Hair follicle dermal papilla cell (primary cell): ENCODE data around the gene UBE2S. TPM values are rescaled to one million over a fixed set of nuclear protein-coding genes. Genes with fewer than 3 reads are reported as not detected.

Source experiments
- total RNA-seq: library from RNA; depleted of rRNA; stranded (reverse); fragments of >200 nt; gene quantifications from 2 replicates; pipeline ENCODE4 v1.2.3, GENCODE V29; 2012

The UBE2S gene
- 26.6 and 29.0 TPM in 2 replicates for total RNA-seq

DNA sequence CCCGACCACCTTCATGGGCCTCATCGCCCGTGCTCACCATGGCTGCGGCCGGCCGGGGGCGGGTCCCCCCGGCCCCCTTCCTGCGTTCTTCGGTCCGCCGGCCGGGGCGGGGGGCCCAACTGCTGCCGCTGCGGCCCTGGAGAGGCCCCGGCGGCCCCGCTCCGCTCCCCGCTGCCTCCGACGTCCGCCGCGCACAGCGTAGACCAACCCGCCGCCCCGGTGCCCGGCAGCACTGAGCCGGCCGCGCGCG lies at the start of gene UBE2S:
Gene UBE2S (minus strand): TSS at position 239 of the 250 bp plus-strand sequence. CDS start 199 bp downstream, at position 40.

DNA sequence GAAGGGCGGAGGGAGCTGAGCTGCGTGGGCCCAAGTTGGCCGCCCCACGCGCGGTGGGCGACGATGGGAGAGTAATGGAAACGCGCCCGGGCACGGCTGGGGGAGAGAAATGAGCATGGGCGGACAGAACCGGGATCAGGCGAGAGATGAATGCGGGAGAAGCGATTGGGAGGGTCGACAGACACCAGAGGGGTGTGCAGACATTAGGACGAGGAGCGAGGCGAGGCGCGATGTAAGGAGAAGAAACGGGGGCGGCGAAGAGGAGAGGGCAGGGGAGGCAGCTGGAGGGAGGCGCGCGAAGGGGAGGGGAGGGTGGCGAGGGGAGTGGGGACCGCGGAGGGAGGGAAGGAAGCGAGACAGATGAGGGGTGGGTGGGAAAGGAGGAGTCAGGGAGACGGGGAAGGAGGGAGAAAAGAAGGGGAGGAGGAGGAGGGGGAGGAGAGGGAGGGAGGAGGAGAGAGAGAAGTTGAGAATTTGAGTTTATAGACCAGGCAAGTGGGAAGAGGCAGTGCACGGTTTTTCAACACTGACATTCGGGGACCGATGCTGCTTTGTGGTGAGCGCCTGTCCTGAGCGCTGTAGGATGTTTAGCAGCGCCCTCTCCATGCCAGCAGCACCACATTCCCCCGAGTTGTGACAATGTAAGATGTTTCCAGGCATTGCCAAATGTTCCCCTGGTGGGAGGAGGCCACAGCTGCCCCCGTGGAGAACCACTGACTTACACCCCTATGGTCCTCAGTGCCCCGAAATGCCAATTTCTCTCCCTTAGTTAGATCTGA lies 35.6 kb upstream of the UBE2S start, which contains the start of gene SHISA7:
Gene SHISA7 (minus strand): TSS at position 256 of the 779 bp plus-strand sequence. CDS start 437 bp downstream, outside the sequence.

DNA sequence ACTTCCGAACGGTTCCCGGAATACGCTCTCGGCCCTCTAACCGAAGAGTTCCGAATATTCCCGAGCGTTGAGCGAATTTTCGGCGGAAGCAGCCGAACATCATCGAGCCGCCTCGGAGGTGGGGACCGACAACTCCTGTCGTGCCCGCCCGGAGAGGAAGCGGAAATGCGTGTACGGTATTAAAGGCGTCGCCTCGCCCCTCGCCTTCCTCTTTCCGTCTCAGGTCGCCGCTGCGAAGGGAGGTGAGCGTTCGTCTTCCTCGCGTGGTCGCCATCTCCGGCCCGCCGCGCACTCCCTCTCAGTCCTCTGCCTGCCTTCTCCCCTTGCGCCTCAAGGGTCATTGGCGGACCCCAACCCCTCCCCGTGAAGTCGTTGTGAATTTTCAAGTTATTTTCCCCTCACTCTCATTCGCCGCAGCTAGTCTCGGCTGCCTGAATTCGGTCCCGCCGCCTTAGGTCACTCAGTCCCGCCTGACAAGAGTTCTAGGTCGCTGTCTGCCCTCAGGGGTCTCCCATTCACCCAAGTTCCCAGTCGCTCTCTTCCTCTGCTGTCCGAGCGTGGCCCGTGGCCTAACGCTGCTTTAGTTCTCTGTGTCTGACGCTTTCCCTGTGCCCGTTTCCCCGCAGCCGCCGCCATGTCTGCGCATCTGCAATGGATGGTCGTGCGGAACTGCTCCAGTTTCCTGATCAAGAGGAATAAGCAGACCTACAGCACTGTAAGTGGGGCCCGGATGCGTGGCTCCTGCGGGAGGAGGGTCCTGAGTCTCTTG lies 21.7 kb downstream of the UBE2S start, which contains the start of gene RPL28:
Gene RPL28 (plus strand): TSS at position 209 of the 769 bp plus-strand sequence. CDS start 426 bp downstream, at position 635.

DNA sequence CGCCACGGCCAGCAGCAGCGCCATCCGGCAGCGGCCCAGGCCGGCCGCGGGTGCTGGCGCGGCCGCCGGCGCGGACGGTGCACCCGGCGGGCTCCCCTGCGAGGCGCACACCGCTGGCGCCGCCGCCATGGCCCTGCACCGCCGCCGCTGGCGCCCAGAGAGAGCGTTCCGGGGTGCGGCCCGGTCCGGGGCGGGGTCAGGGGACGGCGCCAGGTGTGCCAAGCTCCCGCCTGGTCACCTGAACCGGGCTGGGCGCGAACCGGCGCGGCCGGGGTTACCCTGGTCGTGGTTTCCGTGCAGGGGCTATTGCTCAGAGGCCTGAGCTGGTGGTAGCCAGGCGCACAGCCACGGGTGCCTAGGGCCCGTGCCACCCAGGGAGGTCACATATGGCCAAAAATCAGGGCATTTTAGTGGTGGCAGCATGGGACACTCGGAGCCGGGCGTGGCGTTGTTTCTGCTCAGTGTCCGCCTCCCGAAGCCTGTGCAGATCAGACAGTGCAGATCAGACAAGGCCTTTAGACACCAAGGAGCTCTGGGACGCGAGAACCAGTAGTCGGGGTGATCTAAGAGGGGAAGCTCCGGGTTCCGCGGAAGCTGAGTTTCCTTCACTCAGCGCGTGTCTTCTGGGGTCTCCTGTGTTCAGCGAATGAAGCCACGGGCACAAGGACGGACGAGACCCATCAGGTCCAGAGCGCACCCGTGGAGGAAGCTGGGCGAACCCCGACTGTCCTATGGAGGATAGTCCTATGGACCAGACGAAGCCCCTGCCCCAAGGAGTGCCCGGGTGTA lies 23.3 kb downstream of the UBE2S start, which contains the start of gene TMEM238:
Gene TMEM238 (minus strand): TSS at position 162 of the 789 bp plus-strand sequence. CDS start 33 bp downstream, at position 129.

DNA sequence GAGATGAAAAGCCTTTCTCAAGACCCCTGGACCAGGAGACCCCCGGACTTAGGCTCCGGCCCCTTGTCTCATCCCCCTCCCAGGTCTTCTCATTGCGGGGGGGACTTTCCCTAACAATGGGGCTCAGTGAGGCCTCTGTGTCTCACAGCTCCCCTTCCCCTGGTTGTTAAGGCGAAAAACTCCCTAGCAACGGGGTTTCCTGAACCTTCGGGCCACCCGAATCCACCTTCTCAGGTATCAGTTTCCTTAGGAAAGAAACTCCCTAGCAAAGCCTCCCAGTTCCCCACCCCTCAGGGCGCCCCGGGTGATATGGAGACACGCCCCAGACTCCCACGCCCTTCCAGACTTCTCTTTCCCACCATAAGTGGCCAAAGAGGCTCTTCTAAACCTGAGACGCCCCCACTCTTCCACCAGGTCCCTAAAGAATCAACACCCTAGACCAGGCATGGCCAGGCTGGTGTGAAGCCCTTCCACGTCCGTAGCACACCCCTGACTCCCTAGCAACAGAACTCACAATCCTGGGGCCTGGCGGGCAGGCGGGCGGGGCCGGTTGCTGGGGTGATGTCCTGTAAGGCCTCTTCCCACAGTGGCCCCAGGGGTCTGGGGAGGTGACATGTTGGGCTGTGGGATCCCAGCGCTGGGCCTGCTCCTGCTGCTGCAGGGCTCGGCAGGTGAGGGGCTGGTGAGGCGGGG lies 31.2 kb downstream of the UBE2S start, which contains the start of gene TMEM190:
Gene TMEM190 (plus strand): TSS at position 586 of the 693 bp plus-strand sequence. CDS start 28 bp downstream, at position 614.

DNA sequence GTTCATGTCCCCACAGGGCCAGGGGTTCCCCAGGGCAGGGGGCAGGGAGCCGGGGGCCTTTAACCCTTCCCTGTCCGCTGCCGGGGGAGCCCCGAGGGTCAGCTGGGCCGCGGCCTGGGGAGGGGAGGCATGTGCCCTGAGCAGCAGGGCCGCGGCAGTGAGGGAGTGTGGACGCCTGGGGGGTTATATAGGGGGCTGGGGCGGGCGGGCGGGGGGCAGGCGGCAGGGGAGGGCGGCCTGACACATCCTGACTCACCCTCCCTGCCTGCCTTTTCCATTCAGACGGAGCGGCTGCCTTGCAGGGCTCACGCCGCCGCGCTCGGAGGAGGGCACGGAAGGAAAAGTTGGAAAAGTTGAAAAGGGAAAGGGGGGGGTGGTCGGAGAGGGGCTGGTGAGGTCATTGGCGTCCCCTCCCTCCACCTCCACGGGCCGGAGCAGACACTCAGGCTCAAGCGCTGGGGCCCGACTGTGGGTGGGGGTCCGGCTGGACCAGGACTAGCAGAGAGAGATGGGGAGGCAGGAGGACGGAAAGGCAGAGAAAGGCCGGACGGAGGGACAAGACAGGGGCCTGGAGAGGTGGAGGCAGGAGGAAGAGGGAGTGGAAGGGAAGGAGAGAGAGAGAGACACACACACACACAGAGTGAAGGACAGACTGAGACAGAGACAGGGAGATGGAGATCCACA lies 37.1 kb downstream of the UBE2S start, which contains the start of gene IL11:
Gene IL11 (minus strand): TSS at position 159 of the 684 bp plus-strand sequence. CDS start 153 bp downstream, at position 6.

DNA sequence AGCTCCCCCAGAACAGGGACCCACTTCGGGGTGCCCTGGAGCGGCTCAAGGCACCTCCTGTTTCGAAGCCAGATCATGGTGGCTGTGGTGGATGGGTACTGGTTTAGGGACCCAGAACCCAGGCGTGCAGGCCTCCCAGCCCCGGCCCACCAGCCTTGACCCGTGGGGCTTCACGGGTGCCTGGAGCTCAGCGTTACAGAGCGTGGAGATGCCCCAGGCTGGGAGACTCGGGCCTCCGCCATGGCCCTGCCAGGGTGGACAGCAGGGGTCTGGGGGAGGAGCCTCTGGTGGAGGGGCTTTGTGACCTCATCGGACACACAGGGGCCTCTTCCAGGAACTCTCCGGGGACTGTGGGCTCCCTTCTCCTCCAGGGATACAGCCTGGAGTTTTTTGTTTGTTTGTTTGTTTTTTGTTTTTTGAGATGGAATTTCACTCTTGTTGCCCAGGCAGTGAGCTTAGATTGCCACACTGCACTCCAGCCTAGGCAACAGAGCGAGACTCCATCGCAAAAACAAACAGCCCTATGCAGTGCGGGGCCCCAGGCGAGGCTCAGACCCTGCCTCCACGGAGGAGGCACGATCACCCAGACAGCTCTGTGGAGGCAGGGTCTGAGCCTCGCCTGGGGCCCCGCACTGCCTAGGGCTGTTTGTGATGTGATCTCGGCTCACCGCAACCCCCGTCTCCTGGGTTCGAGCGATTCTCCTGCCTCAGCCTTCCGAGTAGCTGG lies 44.4 kb downstream of the UBE2S start, which contains the start of gene GARIN5B:
Gene GARIN5B (minus strand): TSS at position 271 of the 727 bp plus-strand sequence. CDS start 194 bp downstream, at position 77.

DNA sequence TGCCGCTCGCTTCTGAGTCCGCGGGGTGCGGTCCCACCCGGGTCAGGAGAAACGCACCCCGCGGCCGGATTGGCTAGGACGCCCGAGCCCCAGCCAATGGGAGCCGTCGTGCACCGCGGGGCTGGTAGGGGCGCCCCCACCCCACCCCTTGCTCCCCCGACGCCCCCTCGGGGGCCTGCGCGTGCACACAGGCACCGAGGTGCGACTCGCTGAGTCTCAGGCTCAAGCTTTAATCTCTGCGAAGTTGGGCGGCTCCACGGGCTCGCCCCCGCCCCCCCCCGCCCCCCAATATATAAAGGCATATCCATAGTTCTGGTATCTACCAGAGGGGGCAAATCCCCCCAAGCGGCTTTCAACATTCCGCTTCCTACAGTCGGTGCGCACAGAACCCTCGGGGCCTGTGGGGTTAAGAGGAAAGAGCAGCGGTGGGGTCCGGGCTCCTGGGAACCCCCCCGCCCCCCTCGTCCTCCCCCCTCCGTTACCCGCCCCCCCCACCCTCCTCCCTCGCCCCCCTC lies 52.8 kb downstream of the UBE2S start, which contains the start of gene COX6B2:
Gene COX6B2 (minus strand): TSS at position 22 of the 515 bp plus-strand sequence. CDS start 198 bp downstream, outside the sequence.

Other genes with a start within 250 kb of the UBE2S start
- gene DNAAF3, start 241.2 kb downstream of the UBE2S start, total RNA-seq, result 0.24 TPM in 1 of 2 replicates, not detected in the other
- gene SYT5, start 227.5 kb downstream of the UBE2S start, total RNA-seq, result not detected in 2 replicates
- 1.1 and 1.2 TPM in 2 replicates for gene PTPRH, start 198.3 kb downstream of the UBE2S start, total RNA-seq
- gene TMEM86B, start 179.0 kb downstream of the UBE2S start, total RNA-seq, result 1.6 and 3.6 TPM in 2 replicates
- gene PPP6R1, start 148.8 kb downstream of the UBE2S start, total RNA-seq, result 42.9 and 47.7 TPM in 2 replicates
- gene HSPBP1, start 127.7 kb downstream of the UBE2S start, total RNA-seq, result 23.4 and 28.8 TPM in 2 replicates
- 4.9 and 5.1 TPM in 2 replicates for gene BRSK1, start 123.8 kb downstream of the UBE2S start, total RNA-seq
- not detected in 2 replicates for gene TMEM150B, start 82.4 kb downstream of the UBE2S start, total RNA-seq
- gene KMT5C, start 67.9 kb downstream of the UBE2S start, total RNA-seq, result 6.5 and 8.0 TPM in 2 replicates
- gene COX6B2, start 53.1 kb downstream of the UBE2S start, total RNA-seq, result not detected in 2 replicates
- gene GARIN5B, start 44.5 kb downstream of the UBE2S start, total RNA-seq, result not detected in 2 replicates
- 1.8 and 3.9 TPM in 2 replicates for gene IL11, start 37.3 kb downstream of the UBE2S start, total RNA-seq
- gene TMEM190, start 31.0 kb downstream of the UBE2S start, total RNA-seq, result not detected in 2 replicates
- gene TMEM238, start 23.5 kb downstream of the UBE2S start, total RNA-seq, result 0.16 TPM in 1 of 2 replicates, not detected in the other
- 184 and 254 TPM in 2 replicates for gene RPL28, start 21.9 kb downstream of the UBE2S start, total RNA-seq
- not detected in 2 replicates for gene SHISA7, start 35.5 kb upstream of the UBE2S start, total RNA-seq
- 80.3 and 91.3 TPM in 2 replicates for gene ISOC2, start 53.9 kb upstream of the UBE2S start, total RNA-seq
- not detected in 2 replicates for gene C19orf85, start 57.0 kb upstream of the UBE2S start, total RNA-seq
- gene ZNF628, start 68.8 kb upstream of the UBE2S start, total RNA-seq, result 3.2 and 4.9 TPM in 2 replicates
- 14.1 and 14.5 TPM in 2 replicates for gene NAT14, start 77.4 kb upstream of the UBE2S start, total RNA-seq
- 48.0 and 60.0 TPM in 2 replicates for gene SSC5D, start 80.6 kb upstream of the UBE2S start, total RNA-seq
- gene SBK2, start 129.3 kb upstream of the UBE2S start, total RNA-seq, result 0.16 TPM in 1 of 2 replicates, not detected in the other
- gene SBK3, start 137.8 kb upstream of the UBE2S start, total RNA-seq, result 0.12 and 0.81 TPM in 2 replicates
- 8.9 and 9.4 TPM in 2 replicates for gene ZNF579, start 173.1 kb upstream of the UBE2S start, total RNA-seq
- 3.9 and 7.3 TPM in 2 replicates for gene FIZ1, start 191.7 kb upstream of the UBE2S start, total RNA-seq
- gene ZNF524, start 192.5 kb upstream of the UBE2S start, total RNA-seq, result 10.2 and 10.4 TPM in 2 replicates
- 1.7 and 2.4 TPM in 2 replicates for gene ZNF865, start 197.9 kb upstream of the UBE2S start, total RNA-seq
- 7.0 and 8.5 TPM in 2 replicates for gene ZNF784, start 216.8 kb upstream of the UBE2S start, total RNA-seq
- 7.0 and 8.6 TPM in 2 replicates for gene ZNF580, start 233.2 kb upstream of the UBE2S start, total RNA-seq
- gene ZNF581, start 235.9 kb upstream of the UBE2S start, total RNA-seq, result 19.3 and 22.2 TPM in 2 replicates
- 11.8 and 13.3 TPM in 2 replicates for gene CCDC106, start 240.4 kb upstream of the UBE2S start, total RNA-seq
- 84.6 and 96.1 TPM in 2 replicates for gene U2AF2, start 247.2 kb upstream of the UBE2S start, total RNA-seq